GM12891 (cell line): ENCODE measurements around the gene RAI1.

Source experiments
- POLR2A ChIP-seq: IDR thresholded peaks from 2 replicates; pipeline ENCODE4 v1.6.1; 2011; ENCODE audit warnings: low read depth, low read length, control low read depth
- POLR2AphosphoS5 ChIP-seq: IDR thresholded peaks from 2 replicates; pipeline ENCODE4 v1.6.1; 2011; ENCODE audit warnings: low read depth, low read length, control low read depth
- SPI1 ChIP-seq: IDR thresholded peaks from 2 replicates; pipeline ENCODE4 v1.6.1; 2011; ENCODE audit warnings: low read depth, low read length, control low read depth
- TAF1 ChIP-seq: IDR thresholded peaks from 2 replicates; pipeline ENCODE4 v1.6.1; 2011; ENCODE audit warnings: low read depth, low read length, control low read depth

DNA sequence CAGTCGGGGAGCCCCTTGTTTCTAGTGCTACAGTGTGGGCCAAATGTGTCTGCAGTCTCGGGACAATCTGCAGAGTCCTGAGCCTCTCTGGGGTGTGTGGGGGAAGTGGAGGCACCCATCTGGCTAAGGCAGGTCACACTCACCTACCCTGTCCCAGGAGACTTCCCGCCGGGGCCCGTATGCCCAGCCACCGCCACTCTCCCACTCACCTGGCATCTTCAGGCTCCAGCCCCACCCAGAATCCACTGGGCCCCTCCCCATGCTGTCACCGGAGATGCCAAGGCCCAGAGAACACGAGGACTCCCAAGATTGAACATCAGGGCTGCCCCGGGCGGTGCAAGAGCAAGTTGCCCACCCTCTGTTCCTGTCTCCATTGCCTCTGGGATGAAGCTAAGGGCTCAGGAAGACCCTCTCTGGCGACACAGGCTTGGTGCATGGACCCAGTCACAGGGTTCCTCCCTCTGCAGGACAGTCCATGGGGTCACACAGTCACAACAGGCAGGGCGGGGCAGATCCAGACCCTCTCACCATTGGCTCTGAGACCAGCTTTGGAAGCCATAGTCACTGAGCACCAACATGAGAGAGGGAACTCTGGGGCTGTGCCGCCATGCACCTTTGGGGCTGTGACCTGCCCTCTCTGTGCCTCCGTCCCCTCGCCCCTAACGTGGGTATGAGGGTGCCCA, 117.5 kb downstream of the RAI1 start:
- TF ChIP-seq POLR2AphosphoS5 (no peak), POLR2A (no peak), SPI1 (no peak), TAF1 (no peak)
